Common myeloid progenitor, CD34-positive (primary cell): Measurements from ENCODE around the gene PASK. TPM values are rescaled to one million over a fixed set of nuclear protein-coding genes. Genes with fewer than 3 reads are reported as not detected.
"Not testable (repeated sequence)": the region's sequence is repeated elsewhere in the genome, so short reads cannot be mapped to it uniquely, and the experiment has no call there.

Experiments used
- CTCF ChIA-PET: fragments of 350-600 bp; sonication (Branson Sonifier 250); formaldehyde crosslinking; loops from one replicate; lab custom pipeline; 2021; ENCODE audit warnings: antibody characterized with exemption; lab: Charles Lee
- POLR2A ChIA-PET: fragments of 350-600 bp; sonication (Branson Sonifier 250); formaldehyde crosslinking; loops from one replicate; lab custom pipeline; 2021; ENCODE audit warnings: antibody characterized with exemption; lab: Charles Lee
- DNase-seq, 3 donors: peaks; one replicate each; pipeline versions ENCODE4 v3.0.0 to v3.0.0-alpha.2; 2013
- H3K27ac ChIP-seq, 2 experiments: 1 replicate in 1 of 2; 2 replicates in 1 of 2; pipeline ENCODE4 v1.7.0; 2013; ENCODE audit warnings: inconsistent platforms in 2 of 2, low read length in 2 of 2, mild to moderate bottlenecking in 2 of 2, low read depth in 1 of 2, moderate library complexity in 1 of 2; ENCODE audit not compliant: severe bottlenecking in 2 of 2, insufficient read depth in 1 of 2, poor library complexity in 1 of 2
- H3K27me3 ChIP-seq, 5 experiments: replicated peaks in 2 of 5; 1 replicate in 3 of 5; 2 replicates in 2 of 5; pipeline versions ENCODE4 v1.6.1 to v1.7.0; 2013; ENCODE audit warnings: low read length in 4 of 5, mild to moderate bottlenecking in 2 of 5, moderate library complexity in 2 of 5, inconsistent platforms in 1 of 5; ENCODE audit not compliant: insufficient read depth in 5 of 5, control insufficient read depth in 4 of 5
- H3K36me3 ChIP-seq, 4 experiments: 1 replicate in 2 of 4; 2 replicates in 2 of 4; pipeline versions ENCODE4 v1.6.1 to v1.7.0; 2013; ENCODE audit warnings: low read length in 3 of 4, control low read depth in 1 of 4, mild to moderate bottlenecking in 1 of 4; ENCODE audit not compliant: control insufficient read depth in 4 of 4, insufficient read depth in 4 of 4
- H3K4me1 ChIP-seq, 4 experiments: 1 replicate in 3 of 4; 2 replicates in 1 of 4; pipeline versions ENCODE4 v1.6.1 to v1.7.1; 2013; ENCODE audit warnings: low read length in 3 of 4, mild to moderate bottlenecking in 3 of 4, control low read depth in 1 of 4, inconsistent platforms in 1 of 4, moderate library complexity in 1 of 4; ENCODE audit not compliant: control insufficient read depth in 4 of 4, insufficient read depth in 4 of 4; ENCODE audit errors: control extremely low read depth in 1 of 4
- H3K4me3 ChIP-seq, 7 experiments: 1 replicate in 4 of 7; 2 replicates in 3 of 7; pipeline versions ENCODE4 v1.5.1 to v1.7.0; 2013; ENCODE audit warnings: mild to moderate bottlenecking in 7 of 7, low read length in 6 of 7, moderate library complexity in 6 of 7, inconsistent platforms in 2 of 7, low read depth in 2 of 7, control low read depth in 1 of 7; ENCODE audit not compliant: insufficient read depth in 4 of 7, control insufficient read depth in 1 of 7; ENCODE audit errors: extremely low read depth in 1 of 7
- H3K9me3 ChIP-seq, 5 experiments: 1 replicate in 4 of 5; 2 replicates in 1 of 5; pipeline versions ENCODE4 v1.6.1 to v1.7.1; 2013; ENCODE audit warnings: low read length in 4 of 5, mild to moderate bottlenecking in 2 of 5, inconsistent platforms in 1 of 5, low read depth in 1 of 5, moderate library complexity in 1 of 5; ENCODE audit not compliant: control insufficient read depth in 4 of 5, insufficient read depth in 2 of 5; ENCODE audit errors: control extremely low read depth in 1 of 5
- WGBS: methylation state at CpG from one replicate; pipeline ENCODE4 v1.1.5; 2013; ENCODE audit not compliant: insufficient coverage; 5-methylcytosine and 5-hydroxymethylcytosine counted together
- polyA plus RNA-seq: library from polyadenylated mRNA; unstranded; fragments of 120-200 nt; gene quantifications from one replicate; pipeline ENCODE4 v1.2.1, GENCODE V29; 2013

Gene PASK
- 14.0 TPM for polyA plus RNA-seq

DNA sequence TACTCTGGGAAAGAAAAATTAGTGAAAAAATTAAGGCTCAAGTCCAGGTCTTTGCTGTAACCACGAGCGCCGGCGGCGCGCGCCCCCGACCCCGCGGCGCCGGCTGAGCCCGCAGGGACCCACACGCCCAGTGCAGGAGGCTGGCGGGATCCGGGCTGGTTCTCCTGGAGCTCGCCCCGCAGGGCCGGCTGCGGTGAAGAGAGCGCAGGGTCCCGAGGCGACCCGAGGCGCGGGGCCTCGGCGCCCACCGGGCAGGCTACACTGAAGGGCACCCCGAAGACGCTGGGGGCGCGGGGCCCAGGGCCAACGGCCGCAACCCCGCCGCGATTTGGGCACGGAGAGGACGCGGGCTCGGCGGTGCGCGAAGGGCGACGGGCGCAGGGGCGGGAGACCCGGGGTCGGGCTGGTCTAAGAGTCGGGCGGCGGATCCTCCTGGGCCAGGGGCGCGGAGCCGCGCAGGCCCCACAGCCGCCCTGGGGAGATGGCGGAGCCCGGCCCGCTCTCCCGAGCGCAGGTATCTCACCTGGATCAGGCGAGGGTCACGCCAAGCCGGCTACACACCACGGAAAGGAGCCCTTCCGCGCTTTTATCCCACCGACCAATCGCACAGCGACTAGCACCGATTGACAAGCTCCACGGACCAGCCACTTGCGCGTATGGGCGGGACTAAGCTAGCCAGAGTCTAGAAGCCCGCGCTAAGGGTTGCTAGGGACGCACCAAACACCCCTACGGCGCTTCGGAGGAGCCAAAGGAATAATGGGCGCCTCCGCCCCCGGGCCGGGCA is at the start of gene PASK:
Gene PASK (minus strand): TSS at position 582 of the 784 bp plus-strand sequence. CDS start 6,440 bp downstream, outside the sequence.
- Histone ChIP-seq H3K4me1 (peaks cover 0 to 26% (median 24%) of the 10 kb centered on the region in 4 experiments), H3K4me3 (peak within 1 kb of the TSS; percentile 83 to 96 (median 88)), H3K36me3 (peaks cover 0 to 15% (median 7%) of the 10 kb centered on the region in 4 experiments), H3K9me3 (no peaks in the 10 kb centered on the region), H3K27me3 (no peaks in the 10 kb centered on the region), H3K27ac (peak within 1 kb of the TSS in 1 of 2 experiments; percentile 71)
- POLR2A ChIA-PET, result interaction anchor here (0.5 to 1.1 kb wide), 2 partner anchors 47 to 194 kb away, joined by 3 read pairs; partner anchors contain the start of gene MTERF4
- WGBS, result under 1% methylated on average over 73 of the region's 88 CpGs
- DNase-seq, result peak; percentile 94 to 97 (median 97)
- CTCF ChIA-PET, result interaction anchor here (0.7 kb wide), 2 partner anchors 14 to 72 kb away, joined by 3 to 4 read pairs; no protein-coding TSS in a partner anchor

DNA sequence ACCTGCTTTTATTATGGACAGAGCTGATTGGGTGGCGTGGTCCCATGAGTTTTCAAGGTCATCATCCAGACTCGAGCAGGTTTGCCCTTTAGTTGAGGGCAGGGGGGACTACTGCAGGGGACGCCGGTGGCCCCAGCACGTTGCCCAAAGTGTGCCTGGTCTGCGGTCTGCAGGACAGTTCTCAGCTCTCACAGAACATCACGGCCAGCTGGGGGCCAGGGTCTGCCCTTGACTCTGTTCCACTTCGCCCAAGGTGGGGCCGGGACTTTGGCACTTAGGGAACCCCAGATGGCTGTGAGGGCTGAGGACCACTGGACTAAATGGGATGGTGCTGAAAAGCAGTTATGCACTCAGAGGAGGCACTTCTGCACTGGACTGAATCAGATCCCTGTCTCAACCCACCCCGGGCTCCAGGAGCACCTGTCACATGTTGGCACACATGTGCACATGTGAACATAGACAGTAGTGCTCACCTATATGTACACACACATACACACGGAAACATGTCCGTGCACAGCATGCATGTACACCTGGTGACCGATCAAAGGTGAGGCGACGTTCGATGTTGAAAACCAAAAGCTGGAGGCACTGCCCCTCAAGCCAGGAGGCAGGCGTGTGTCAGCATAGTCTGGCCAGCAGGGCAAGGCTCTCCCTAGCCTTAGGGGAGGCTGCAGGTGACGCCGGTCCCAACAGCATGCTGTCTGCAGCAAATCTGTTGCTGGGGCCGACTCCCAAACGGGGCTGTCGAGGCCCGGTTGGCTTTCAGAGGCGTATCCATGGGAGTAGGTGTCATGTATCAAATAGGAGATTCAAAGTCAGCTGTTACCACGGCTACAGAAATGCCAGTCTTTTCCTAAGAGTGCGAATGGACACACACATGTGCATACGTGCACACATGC is 49.4 kb upstream of the PASK start:
- no peak for DNase-seq
- H3K27ac ChIP-seq, result no peak overlapping the region
- ChIA-PET CTCF (no interaction called here), POLR2A (no interaction called here)
- H3K27me3 ChIP-seq, result no peaks in the 10 kb centered on the region
- H3K4me1 ChIP-seq, result peaks cover 0 to 34% (median 24%) of the 10 kb centered on the region in 4 experiments
- H3K4me3 ChIP-seq, result no peak overlapping the region
- no peaks in the 10 kb centered on the region for H3K36me3 ChIP-seq
- 92% methylated on average over 22 of the region's 27 CpGs for WGBS
- no peaks in the 10 kb centered on the region for H3K9me3 ChIP-seq

DNA sequence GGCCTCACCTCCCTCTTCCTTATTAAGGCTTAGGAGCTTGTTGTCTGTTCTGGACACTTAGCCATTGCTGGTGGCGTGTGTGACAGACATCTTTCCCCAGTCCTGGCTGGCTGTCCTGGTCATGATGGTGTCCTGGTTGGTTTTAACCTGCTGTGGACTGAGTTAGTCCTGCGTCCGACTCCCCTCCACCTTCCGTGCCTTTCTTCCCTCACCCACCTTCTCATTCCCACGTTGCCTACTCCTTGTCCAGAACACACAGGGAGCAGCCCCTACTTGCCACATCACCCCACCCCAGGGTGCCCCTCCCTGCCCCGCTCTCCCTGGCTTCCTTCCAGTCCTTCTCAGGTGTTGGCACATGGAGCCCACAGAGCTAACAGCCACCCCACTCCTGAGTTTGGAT is 48.7 kb upstream of the PASK start:
- WGBS, result 93% methylated on average over 6 of the region's 6 CpGs
- ChIA-PET CTCF (interaction anchor here (0.7 kb wide), 1 partner anchor 19 kb away, joined by 3 read pairs; no protein-coding TSS in a partner anchor), POLR2A (no interaction called here)
- no peak for DNase-seq
- Histone ChIP-seq H3K27me3 (no peaks in the 10 kb centered on the region), H3K36me3 (no peaks in the 10 kb centered on the region), H3K4me1 (peaks cover 0 to 32% (median 24%) of the 10 kb centered on the region in 4 experiments), H3K4me3 (no peak overlapping the region), H3K9me3 (no peaks in the 10 kb centered on the region), H3K27ac (no peak overlapping the region)

DNA sequence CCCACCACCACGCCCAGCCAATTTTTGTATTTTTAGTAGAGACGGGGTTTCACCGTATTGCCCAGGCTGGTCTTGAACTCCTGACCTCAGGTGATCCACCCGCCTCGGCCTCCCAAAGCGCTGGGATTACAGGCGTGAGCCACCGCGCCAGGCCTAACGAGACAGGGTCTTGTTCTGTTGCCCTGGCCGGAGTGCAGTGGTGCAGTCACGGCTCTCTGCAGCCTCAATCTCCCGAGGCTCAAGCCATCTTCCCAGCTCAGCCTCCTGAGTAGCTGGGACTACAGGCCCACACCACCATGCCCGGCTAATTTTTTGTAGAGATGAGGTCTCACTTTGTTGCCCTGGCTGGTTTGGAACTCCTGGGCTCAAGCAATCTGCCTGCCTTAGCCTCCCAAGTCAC is 48.0 kb upstream of the PASK start:
- WGBS, result 93% methylated on average over 12 of the region's 14 CpGs
- H3K27me3 ChIP-seq, result not testable (repeated sequence)

DNA sequence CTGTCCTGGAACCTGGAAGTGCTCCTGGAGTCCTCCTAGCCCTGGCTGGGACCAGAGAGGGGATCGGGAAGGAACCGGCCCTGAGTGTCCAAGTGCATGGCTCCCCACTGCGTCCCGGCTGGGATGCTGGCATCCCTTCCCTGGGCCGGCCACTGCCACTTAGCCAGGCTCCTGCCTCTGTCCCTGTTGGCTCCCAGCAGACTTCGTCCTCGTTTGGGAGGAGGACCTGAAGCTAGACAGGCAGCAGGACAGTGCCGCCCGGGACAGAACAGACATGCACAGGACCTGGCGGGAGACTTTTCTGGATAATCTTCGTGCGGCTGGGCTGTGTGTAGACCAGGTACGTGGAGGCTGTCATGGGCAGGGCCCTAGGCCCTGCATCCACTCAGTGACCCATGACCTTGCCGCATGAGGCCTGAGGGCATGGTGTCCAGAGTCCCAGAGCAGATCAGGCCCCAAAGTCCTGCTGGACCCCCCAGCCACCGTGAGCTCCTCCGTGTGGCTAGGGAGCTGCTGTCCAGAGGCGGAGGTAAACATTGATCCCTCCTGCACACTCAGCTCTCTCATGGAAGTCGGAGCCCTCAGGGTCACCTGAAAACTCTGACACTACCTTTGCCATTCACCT is 46.3 kb upstream of the PASK start:
- H3K4me1 ChIP-seq, result peaks cover 0 to 13% (median 6%) of the 10 kb centered on the region in 4 experiments
- 96% methylated on average over 16 of the region's 18 CpGs for WGBS
- no peak overlapping the region for H3K27ac ChIP-seq
- no peaks in the 10 kb centered on the region for H3K36me3 ChIP-seq
- H3K9me3 ChIP-seq, result no peaks in the 10 kb centered on the region
- CTCF ChIA-PET, result interaction anchor here (1.0 kb wide), 1 partner anchor 17 kb away, joined by 3 read pairs; no protein-coding TSS in a partner anchor
- no peak for DNase-seq
- H3K4me3 ChIP-seq, result no peak overlapping the region
- no peaks in the 10 kb centered on the region for H3K27me3 ChIP-seq
- POLR2A ChIA-PET, result no interaction called here

More for the DNA sequence above, 48.0 kb upstream of the PASK start:
- DNase-seq, H3K4me3 ChIP-seq, H3K36me3 ChIP-seq, H3K9me3 ChIP-seq, H3K27ac ChIP-seq: not testable (repeated sequence)
- POLR2A ChIA-PET, result interaction anchor here (0.6 kb wide), 1 partner anchor 931 kb away, joined by 4 read pairs; no protein-coding TSS in a partner anchor
- peaks cover 0 to 29% (median 21%) of the 10 kb centered on the region in 4 experiments for H3K4me1 ChIP-seq
- CTCF ChIA-PET, result interaction anchor here (0.7 kb wide), 1 partner anchor 18 kb away, joined by 3 read pairs; no protein-coding TSS in a partner anchor

DNA sequence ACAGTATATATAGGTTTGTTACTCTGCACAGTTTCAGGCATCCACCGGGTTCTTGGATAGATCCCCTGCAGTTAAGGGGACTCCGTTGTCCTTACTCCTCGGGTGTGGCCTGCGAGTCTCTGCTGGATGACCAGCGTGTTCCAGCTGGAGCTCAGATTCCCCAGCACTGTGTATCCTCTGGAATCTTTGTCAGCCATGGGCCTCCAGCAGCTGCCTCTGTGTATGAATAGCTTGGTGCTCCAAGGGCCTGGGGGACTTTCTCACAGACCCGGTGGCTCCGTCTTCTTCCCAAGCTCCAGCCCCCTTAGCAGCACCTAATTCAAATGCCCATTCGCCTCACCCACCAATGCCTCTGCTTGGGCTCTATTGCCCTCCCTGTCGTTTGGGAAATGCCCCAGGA is 45.5 kb upstream of the PASK start:
- H3K27ac ChIP-seq, result no peak overlapping the region
- H3K4me3 ChIP-seq, result no peak overlapping the region
- H3K4me1 ChIP-seq, result peaks cover 0 to 5% (median under 1%) of the 10 kb centered on the region in 4 experiments
- no peaks in the 10 kb centered on the region for H3K27me3 ChIP-seq
- 80% methylated on average over 6 of the region's 9 CpGs for WGBS
- ChIA-PET CTCF (no interaction called here), POLR2A (no interaction called here)
- no peaks in the 10 kb centered on the region for H3K9me3 ChIP-seq
- DNase-seq, result no peak
- H3K36me3 ChIP-seq, result no peaks in the 10 kb centered on the region
